Measurements from ENCODE around the gene RPL15.
A peak's percentile ranks its signal among the peaks of the same experiment; 100 is the strongest.

RPL15 gene
- long read RNA-seq, transcript RPL15-208 (4 exons, 1,063 nt) = minor isoform, 487 of 11,644 reads
- long read RNA-seq, transcript RPL15-202 (3 exons, 820 nt) = minor isoform, 450 of 11,644 reads
- long read RNA-seq, transcript RPL15-209 (4 exons, 605 nt) = minor isoform, 145 of 11,644 reads
- long read RNA-seq, transcript RPL15-201 (4 exons, 2,730 nt) = major isoform, 10,318 of 11,644 reads
- long read RNA-seq, partial matches to known transcripts = 13 of 11,644 reads
- long read RNA-seq, other reads (novel, unspliced or antisense) = 149 of 11,644 reads

GRCh38 chr3:23916886-23917678, at the start of gene RPL15, which contains the start of gene NKIRAS1:
Gene RPL15 (plus strand): TSS chr3:23917132. CDS start chr3:23917860, 728 bp downstream.
Gene NKIRAS1 (minus strand): TSS chr3:23916990. CDS start chr3:23910904, 6,086 bp downstream.
- Histone ChIP-seq H3K4me3 (replicated peaks; ENCODE audit: insufficient read depth, low read length) (peak within 1 kb of the TSS; percentile 87), H3K27ac (replicated peaks) (peak within 1 kb of the TSS; percentile 93), H3K27me3 (ENCODE audit: insufficient read depth, poor library complexity, severe bottlenecking) (no peaks in the 10 kb centered on the region)
- peak; percentile 91 to 98 for DNase-seq (ENCODE audit: low read depth in 1 of 2, low spot score in 1 of 2)
- TF ChIP-seq POLR2AphosphoS5 (IDR thresholded peaks at IDR 0.05; ENCODE audit: low read depth) (peak; percentile 100), GABPA (IDR thresholded peaks at IDR 0.05; ENCODE audit: low read depth) (peak; percentile 84), REST (IDR thresholded peaks at IDR 0.05; ENCODE audit: insufficient replicate concordance, low read depth) (peak; percentile 84), SPI1 (IDR thresholded peaks at IDR 0.05; ENCODE audit: borderline replicate concordance, low read depth) (0 out of 2 replicates have a peak, but pooled peaks have one; percentile 61), CTCF (IDR thresholded peaks at IDR 0.05; ENCODE audit: insufficient read depth, low read length) (no peak)

- Histone ChIP-seq H3K27ac (replicated peaks) (no peak overlapping the region), H3K4me3 (replicated peaks; ENCODE audit: insufficient read depth, low read length) (no peak overlapping the region), H3K27me3 (ENCODE audit: insufficient read depth, poor library complexity, severe bottlenecking) (no peaks in the 10 kb centered on the region)
- TF ChIP-seq REST (IDR thresholded peaks at IDR 0.05; ENCODE audit: insufficient replicate concordance, low read depth) (no peak), SPI1 (IDR thresholded peaks at IDR 0.05; ENCODE audit: borderline replicate concordance, low read depth) (no peak), CTCF (IDR thresholded peaks at IDR 0.05; ENCODE audit: insufficient read depth, low read length) (no peak), GABPA (IDR thresholded peaks at IDR 0.05; ENCODE audit: low read depth) (no peak), POLR2AphosphoS5 (IDR thresholded peaks at IDR 0.05; ENCODE audit: low read depth) (no peak)
- no peak for DNase-seq (ENCODE audit: low read depth in 1 of 2, low spot score in 1 of 2)
Observed at GRCh38 chr3:23867400-23867799, 49.5 kb upstream of the RPL15 start.

DNA sequence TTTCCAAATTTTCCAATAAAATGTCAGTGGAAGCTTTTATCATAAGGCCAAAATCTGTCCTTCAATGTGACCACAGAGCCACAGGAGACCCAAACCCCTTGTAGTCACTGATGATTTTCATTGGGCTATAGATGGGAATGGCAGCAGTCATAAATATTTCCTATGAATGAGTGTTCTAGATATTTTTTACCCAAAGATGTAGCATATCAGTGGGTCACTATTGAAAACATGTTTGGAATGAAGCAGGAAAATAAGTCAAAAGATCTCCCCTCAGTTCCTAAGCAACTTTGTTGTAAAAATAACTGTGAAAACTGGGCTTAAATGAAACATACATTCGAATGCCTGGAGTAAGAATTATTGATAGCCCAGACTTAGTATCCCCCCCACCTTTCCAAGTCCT, 49.1 kb upstream of the RPL15 start:
- no peak for DNase-seq (ENCODE audit: low read depth in 1 of 2, low spot score in 1 of 2)
- Histone ChIP-seq H3K4me3 (replicated peaks; ENCODE audit: insufficient read depth, low read length) (no peak overlapping the region), H3K27ac (replicated peaks) (no peak overlapping the region), H3K27me3 (ENCODE audit: insufficient read depth, poor library complexity, severe bottlenecking) (no peaks in the 10 kb centered on the region)
- TF ChIP-seq CTCF (IDR thresholded peaks at IDR 0.05; ENCODE audit: insufficient read depth, low read length) (no peak), GABPA (IDR thresholded peaks at IDR 0.05; ENCODE audit: low read depth) (no peak), SPI1 (IDR thresholded peaks at IDR 0.05; ENCODE audit: borderline replicate concordance, low read depth) (no peak), POLR2AphosphoS5 (IDR thresholded peaks at IDR 0.05; ENCODE audit: low read depth) (no peak), REST (IDR thresholded peaks at IDR 0.05; ENCODE audit: insufficient replicate concordance, low read depth) (no peak)

Data from HL-60 (cell line).